Activated CD4-positive, alpha-beta T cell treated with anti-CD3 and anti-CD28 coated beads for 4 hours (primary cell): ENCODE measurements around the gene ZNF177.

Source experiments
- DNase-seq, 2 donors: peaks; one replicate each; pipeline ENCODE4 v3.0.0-alpha.2; 2020

ZNF177 gene

DNA sequence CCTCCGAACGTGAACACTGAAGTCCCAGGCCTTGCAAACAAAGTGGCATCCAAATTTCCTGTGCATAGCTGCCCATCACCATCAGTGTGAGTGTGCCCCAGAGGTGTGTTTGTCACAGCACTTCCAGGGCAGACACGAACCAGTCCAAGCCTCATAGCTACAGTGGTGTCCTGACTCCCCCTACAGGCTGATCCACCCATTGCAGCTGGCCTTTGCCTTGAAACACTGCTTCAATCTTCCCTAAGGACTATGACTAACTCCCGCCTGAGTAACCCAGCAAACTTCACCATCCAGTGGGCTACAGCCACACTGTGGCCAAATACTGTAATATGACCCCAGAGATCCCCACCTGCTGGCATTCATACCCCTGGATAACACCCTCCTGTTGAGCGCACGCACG is 68.7 kb downstream of the ZNF177 start:
- DNase-seq, result peak in 1 of 2 donors; percentile 14
